Measurements from ENCODE around the gene MTCL3.

The MTCL3 gene

GRCh38 chr6:127514773-127515227, 4.3 kb downstream of the MTCL3 start:
- no peak for DNase-seq

DNA sequence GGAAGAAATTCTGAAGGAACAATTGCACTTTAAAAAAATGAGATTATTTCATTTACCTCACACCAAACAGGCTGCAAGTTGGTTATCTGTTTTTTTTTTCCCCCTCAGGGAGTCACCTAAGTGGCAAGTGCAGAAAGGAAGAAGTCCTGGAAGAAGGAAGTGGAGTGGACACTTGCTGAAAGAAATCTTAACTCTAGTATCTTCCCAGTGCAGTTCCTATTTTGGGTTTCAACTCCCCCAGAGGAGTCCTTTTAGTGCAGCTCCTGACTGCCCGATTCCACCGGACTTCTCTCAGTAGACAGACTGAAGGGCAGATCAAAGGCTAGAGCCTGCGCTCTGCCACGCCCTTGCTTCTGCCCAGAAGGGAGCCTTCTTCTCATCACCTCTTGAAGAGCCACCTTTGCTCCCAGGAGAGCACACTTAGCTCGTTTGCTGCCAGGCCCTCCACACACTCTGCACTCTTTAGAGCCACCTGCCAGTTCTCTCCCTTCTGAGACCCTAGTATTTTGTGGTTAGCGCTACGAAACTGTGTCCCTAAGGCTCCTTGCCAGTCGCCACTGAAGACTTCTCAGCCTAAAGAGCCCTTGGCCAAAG, 4.9 kb downstream of the MTCL3 start:
- DNase-seq: no peak

DNA sequence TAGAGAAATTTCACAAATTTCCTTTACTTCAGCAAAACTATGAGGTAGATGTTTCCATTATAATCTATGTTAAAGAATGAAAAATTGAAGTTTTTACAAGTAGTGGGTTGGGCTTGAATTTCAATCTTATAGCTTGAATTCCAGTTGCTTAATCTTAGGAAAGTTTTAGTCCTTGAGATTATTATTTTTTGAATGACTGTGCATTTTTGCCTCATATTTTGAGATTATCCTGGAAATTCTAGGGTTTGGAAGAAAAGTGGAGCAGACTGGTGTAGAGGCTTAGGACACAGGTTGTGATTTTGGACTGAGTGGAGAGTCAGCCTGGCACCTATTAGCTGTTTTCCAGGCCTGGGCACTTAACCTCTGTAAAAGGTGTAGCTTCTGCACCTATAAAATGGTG, 5.7 kb downstream of the MTCL3 start:
- no peak for DNase-seq

GRCh38 chr6:127510876-127511275, 8.3 kb downstream of the MTCL3 start:
- no peak for DNase-seq

DNA sequence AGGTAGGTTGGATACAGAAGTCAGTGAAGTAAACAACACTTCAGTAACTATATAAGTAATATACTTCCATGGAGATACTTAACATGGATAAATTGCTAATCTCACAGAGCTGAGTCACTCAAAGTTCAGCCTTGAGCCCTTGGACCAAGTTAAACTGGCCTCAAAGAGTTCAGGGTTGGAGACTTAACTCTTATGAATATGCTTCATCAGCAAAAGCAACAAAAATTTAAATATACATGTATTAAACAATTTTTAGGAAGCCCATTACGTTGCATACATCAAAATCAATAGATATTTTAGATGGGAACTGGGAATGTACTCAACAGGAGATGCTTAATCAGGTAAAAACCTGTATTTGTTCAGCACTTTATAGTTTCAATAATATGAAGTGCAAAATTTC, 12.2 kb downstream of the MTCL3 start:
- DNase-seq: no peak

- DNase-seq: no peak
Observed at GRCh38 chr6:127503022-127503421, 16.1 kb downstream of the MTCL3 start.

GRCh38 chr6:127497410-127497809, 21.7 kb downstream of the MTCL3 start:
- no peak for DNase-seq

DNA sequence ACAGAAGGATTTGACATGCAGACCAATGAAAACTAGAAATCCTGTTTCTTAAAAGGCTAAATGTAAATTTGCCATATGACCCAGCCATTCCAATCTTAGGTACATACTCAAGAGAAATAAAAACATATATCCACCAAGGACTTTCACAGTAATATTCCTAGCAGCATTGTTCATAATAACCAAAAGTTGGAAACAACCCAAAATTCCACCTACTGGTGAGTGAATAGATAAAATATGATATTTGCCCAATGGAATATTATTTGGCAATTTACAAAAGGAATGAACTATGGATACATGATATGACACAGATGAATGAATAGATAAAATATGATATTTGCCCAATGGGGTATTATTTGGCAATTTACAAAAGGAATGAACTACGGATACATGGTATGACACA, 22.7 kb downstream of the MTCL3 start:
- DNase-seq: peak; percentile 33

DNA sequence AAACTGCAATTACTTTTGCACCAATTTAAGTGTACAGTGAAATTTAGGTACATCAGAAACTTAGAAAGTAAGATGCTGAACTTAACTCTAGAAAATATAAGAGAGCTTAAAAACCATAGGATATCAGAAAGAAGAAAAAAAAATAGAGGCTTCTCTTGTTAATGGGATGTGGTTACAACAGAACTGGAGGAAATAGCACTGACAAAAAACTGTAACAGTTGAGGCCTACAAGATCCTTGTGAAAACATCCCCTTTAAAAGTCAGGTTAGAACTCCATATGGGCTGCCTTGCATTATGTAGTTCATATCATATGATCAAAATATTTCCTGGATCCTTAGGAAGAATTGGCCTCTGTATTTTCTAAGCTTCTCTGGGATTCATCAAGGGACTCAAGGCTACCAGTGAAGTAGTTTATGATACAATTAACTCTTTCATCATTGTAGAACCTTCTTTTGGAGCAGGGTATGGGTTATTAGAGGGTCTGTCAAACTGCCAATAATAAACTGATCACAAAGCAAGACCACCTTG, 24.8 kb downstream of the MTCL3 start:
- no peak for DNase-seq

GRCh38 chr6:127489248-127489647, 29.9 kb downstream of the MTCL3 start:
- DNase-seq: no peak

GRCh38 chr6:127486934-127487333, 32.2 kb downstream of the MTCL3 start:
- DNase-seq: no peak

DNA sequence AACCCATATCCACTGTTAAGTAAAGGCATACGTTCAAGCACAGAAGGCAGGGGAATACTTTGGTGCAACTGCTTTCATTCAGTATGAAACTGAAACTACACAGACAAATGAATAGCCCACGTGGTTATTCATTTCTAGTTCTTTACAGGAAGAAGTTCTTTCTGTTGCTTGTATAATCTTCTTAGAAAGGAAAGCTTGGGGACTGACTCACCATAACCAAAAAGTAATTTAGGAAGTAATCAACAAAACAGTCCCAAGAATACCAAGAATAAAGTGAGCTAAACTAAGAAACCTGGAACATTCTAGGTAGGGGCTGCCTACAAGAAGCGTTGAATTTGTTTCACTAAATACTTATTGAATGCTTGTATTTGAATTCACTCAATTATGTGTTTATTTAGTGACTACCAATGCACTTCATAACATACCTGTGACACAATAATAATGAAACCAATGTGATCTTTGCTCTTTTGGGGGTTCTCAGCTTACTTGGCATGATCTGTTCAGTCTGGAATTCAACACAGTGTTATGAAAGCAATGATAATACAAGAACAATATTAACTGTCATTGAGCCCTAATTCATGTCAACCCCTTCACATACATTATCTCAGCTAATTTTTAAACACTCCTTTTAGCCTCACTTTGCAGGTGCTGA, 34.8 kb downstream of the MTCL3 start:
- peak; percentile 27 for DNase-seq

GRCh38 chr6:127483399-127484055, 35.6 kb downstream of the MTCL3 start:
- DNase-seq: no peak

GRCh38 chr6:127482325-127482724, 36.8 kb downstream of the MTCL3 start:
- DNase-seq: no peak

DNA sequence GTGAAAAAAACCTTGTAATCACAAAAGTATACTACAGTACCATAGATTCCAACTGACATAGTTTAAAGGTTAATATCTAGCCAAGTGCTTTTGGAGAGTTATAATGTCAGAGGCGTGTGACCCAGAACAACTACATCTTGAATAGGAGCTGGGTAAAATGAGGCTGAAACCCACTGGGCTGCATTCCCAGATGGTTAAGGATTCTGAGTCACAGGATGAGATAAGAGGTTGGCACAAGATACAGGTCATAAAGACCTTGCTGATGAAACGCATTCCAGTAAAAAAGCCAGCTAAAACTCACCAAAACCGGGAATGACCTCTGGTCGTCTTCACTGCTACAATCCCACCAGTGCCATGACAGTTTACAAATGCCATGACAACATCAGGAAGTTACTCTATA, 37.5 kb downstream of the MTCL3 start:
- peak; percentile 78 for DNase-seq

DNA sequence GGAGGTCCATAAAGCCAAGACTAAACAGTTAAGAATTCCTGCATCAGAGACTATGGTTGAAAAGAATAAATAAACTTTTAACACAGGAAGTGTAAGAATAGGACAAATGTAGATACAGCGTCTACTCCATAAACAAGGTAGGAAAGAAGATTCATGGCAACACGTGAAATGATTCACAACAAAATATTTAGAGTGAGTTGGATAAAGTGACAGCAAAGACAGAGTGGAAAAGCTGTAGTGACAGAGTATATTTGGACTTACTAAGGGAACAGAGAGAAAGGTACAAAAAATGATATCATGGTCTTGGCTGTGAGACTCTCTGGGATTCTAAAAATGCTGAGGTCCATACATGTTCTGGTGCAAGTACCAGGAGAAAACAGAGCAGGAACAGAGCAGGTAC, 38.0 kb downstream of the MTCL3 start:
- DNase-seq: no peak

GRCh38 chr6:127477658-127478057, 41.5 kb downstream of the MTCL3 start:
- no peak for DNase-seq

GRCh38 chr6:127475823-127476176, 43.3 kb downstream of the MTCL3 start:
- DNase-seq: no peak

GRCh38 chr6:127475135-127475822, 43.9 kb downstream of the MTCL3 start:
- no peak for DNase-seq

DNA sequence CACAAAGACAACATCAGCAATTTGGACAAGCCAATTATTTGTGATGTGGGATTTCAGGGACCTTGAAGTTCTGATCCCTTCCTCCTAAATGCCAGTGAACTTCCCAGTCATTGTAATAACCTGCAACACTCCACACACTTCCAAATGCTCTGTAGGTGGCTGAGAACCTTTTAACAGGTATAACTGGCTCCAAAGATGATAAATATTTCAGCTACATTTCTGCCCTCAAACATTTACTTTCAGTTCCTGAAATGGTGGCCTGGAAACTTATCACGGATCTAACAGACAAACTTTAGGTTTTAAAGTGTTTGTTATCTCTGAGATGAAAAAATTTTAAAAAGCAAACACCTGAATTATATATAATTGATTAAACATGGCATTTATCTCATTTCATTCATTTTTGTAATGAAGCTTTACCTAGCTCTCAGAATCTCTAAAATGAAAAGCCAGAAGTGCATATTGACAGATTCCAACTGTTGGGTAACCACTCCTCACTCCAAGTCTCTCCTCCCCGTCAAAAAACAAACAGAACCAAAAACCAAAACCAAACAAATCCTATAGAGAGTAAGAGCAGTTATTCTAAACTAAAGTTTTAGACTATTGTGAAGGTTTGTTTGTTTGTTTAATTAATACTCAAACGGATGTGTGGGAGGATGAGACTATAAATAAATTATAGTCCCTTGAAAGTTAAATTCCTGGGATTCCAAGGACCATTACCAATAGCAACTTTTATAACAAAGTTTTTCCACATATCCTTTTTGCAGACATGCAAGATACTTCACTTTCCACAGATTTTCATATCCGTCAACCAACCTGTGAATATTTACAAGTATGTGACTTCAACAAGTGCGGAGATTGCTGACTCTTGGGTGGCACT, 47.5 kb downstream of the MTCL3 start:
- DNase-seq: no peak

DNA sequence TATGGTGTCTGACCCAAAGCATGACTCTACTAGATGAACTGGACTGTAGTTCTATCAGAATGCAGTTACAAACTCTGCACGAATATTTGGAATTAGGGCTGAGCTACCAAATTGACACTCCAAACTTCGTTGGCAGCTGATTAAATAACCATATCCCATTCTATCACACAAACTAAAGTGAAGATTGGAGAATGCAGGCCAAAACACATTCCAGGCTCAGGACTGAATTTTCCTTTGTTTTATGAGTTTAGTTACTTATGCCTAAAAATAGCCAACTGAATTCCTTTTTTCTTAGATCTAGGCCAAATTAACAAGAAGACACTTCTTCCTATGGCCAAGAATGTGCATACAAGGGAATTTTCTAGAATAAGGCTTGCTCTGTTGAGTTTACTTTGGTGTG, 50.2 kb downstream of the MTCL3 start:
- no peak for DNase-seq

GRCh38 chr6:127466416-127466815, 52.7 kb downstream of the MTCL3 start:
- no peak for DNase-seq

All from NCI-H226 (cell line).